ENCODE results near the gene RAB43.
"Not testable (repeated sequence)": the region's sequence is repeated elsewhere in the genome, so short reads cannot be mapped to it uniquely, and the experiment has no call there.

RAB43 gene

DNA sequence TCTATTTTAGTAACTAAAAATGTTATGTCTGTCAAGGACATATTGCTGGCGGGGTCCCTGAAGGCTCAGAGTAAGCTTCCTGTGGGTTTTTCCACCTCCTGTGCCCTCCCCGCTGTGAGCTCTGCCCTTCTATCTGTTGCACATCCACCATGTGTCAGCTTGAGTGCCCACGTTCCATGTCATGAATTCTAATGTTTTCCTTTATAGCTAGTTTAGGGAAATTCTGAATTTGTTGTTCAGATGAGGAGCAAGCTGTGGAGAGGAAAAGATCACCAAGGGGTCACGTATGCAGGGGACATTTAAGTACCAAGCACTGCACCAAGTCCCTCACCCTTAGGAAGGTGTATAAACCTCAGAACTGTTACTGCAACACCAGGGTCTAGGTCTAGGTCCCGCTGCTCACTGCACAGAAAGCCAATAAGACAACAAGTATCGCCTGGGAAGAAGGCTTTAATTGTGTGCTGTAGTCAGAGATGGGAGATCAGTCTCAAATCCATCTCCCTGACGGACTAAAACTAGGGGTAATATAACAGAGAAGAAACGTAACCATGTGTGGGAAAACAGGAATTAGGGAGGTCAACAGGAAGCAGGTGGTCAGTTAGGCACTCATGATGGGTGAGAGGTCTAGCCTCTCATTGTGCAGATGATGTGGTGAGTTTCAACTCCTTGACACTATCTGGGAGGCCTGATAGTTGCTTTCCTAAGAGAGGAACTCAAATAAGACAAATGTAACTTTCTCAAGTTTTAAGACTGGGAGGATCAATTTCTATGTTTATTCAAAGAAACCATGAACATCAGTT is 51.3 kb downstream of the RAB43 start:
- in situ Hi-C loops (cut with HindIII; ENCODE audit: low pct_unique_long_range_greater_than_20kb, low sequenced_read_pairs): no loop called here
- no peak for DNase-seq (ENCODE audit: low read depth in 1 of 2, low spot score in 1 of 2)
- no peak for TF ChIP-seq JUND (IDR thresholded peaks at IDR 0.05; ENCODE audit: low read depth)

GRCh38 chr3:129069313-129070085 is 52.1 kb downstream of the RAB43 start:
- DNase-seq (ENCODE audit: low read depth in 1 of 2, low spot score in 1 of 2); in situ Hi-C loops (cut with HindIII; ENCODE audit: low pct_unique_long_range_greater_than_20kb, low sequenced_read_pairs): not testable (repeated sequence)

DNA sequence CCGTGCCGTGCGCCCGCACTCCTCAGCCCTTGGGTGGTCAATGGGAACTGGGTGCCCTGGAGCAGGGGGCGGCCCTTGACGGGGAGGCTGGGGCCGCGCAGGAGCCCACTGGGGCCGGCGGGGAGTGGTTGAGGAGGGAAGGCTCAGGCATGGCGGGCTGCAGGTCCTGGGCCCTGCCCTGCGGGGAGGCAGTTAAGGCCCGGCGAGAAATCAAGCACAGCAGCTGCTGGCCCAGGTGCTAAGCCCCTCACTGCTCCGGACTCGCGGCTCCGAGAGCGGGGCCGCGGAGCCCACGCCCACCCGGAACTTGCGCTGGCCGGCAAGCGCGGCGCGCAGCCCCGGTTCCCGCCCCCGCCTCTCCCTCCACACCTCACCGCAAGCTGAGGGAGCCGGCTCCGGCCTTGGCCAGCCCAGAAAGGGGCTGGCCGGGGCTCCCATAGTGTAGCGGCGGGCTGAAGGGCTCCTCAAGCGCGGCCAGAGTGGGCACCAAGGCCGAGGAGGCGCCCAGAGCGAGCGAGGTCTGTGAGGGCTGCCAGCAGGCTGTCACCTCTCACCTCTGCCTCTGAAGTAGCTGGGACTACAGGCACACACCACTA is 53.2 kb downstream of the RAB43 start:
- DNase-seq (ENCODE audit: low read depth in 1 of 2, low spot score in 1 of 2): no peak
- no peak for TF ChIP-seq JUND (IDR thresholded peaks at IDR 0.05; ENCODE audit: low read depth)
- in situ Hi-C loops (cut with HindIII; ENCODE audit: low pct_unique_long_range_greater_than_20kb, low sequenced_read_pairs): no loop called here

- in situ Hi-C loops (cut with HindIII; ENCODE audit: low pct_unique_long_range_greater_than_20kb, low sequenced_read_pairs): not testable (repeated sequence)
- DNase-seq (ENCODE audit: low read depth in 1 of 2, low spot score in 1 of 2): peak in 1 of 2 experiments; percentile 51
Observed at GRCh38 chr3:129067719-129068118, 53.9 kb downstream of the RAB43 start.

DNA sequence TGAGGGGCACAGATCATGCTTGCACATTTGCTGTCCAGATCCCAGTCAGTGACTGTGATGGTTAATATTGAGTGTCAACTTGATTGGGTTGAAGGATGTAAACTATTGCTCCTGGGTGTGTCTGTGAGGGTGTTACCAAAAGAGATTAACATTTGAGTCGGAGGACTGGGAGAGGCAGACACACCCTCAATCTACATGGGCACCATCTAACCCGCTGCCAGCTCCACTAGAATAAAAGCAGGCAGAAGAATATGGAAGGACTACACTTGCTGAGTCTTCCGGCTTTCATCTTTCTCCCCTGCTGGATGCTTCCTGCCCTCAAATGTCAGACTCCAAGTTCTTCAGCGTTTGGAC is 55.9 kb downstream of the RAB43 start:
- in situ Hi-C loops (cut with HindIII; ENCODE audit: low pct_unique_long_range_greater_than_20kb, low sequenced_read_pairs): no loop called here
- DNase-seq (ENCODE audit: low read depth in 1 of 2, low spot score in 1 of 2): no peak
- no peak for TF ChIP-seq JUND (IDR thresholded peaks at IDR 0.05; ENCODE audit: low read depth)

DNA sequence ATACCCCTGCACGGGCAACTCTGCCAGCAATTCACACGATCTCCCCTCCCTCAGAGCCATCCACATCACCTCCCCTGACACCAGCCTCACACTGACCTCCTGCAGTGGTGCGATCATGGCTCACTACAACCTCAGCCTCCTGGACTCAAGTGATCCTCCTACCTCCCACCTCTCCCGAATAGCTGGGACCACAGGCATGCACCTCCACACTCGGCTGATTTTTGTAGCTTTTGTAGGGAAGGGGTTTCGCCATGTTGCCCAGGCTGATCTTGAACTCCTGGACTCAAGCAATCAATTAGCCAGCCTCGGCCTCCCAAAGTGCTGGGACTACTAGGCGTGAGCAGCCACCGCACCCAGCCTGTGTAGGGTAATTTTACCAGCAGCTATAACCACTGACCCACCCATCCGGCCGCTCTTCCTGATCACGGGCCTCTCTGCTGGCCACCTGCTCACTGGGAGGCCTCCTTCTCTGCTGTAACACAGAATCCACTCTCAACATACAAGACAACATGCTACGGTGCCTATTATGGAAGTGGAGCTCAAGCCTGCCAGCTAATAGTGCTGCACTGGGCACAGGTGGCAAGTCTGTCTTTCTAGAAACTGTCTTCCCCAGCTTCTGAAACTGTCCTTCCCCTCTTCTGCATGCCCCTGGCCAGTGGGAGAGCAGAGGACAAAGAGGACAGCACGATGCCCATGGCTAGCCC is 56.4 kb downstream of the RAB43 start:
- no peak for TF ChIP-seq JUND (IDR thresholded peaks at IDR 0.05; ENCODE audit: low read depth)
- DNase-seq (ENCODE audit: low read depth in 1 of 2, low spot score in 1 of 2): no peak
- in situ Hi-C loops (cut with HindIII; ENCODE audit: low pct_unique_long_range_greater_than_20kb, low sequenced_read_pairs): no loop called here

- in situ Hi-C loops (cut with HindIII; ENCODE audit: low pct_unique_long_range_greater_than_20kb, low sequenced_read_pairs): no loop called here
Observed at GRCh38 chr3:129063841-129064482, 57.6 kb downstream of the RAB43 start.

DNA sequence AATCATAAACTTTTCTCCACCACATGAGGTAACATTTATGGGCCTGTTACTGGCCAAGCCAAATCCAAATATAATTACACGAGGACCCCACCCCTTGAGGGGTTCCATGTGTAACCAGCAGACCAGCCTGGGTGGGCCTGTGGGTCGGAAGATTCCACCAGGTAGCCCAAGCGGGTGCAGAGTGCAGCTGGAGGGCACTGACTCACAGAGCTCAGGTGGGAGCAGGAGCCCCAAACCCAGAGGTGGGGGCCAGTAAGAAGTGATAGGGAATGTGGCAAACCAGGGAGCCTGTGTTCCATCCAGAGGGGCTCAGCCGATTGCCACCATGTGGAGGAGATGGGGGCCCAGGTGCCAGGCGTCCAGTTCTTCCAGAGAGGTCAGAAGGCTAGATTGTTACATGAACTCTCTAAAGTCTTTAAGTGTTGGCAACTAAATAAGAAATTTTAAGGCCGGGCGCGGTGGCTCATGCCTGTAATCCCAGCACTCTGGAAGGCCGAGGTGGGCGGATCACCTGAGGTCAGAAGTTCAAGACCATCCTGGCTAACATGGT is 58.4 kb downstream of the RAB43 start:
- in situ Hi-C loops (cut with HindIII; ENCODE audit: low pct_unique_long_range_greater_than_20kb, low sequenced_read_pairs): no loop called here
- no peak for DNase-seq (ENCODE audit: low read depth in 1 of 2, low spot score in 1 of 2)
- TF ChIP-seq JUND (IDR thresholded peaks at IDR 0.05; ENCODE audit: low read depth): no peak

More at GRCh38 chr3:129063841-129064482, 57.6 kb downstream of the RAB43 start:
- DNase-seq (ENCODE audit: low read depth in 1 of 2, low spot score in 1 of 2): no peak
- no peak for TF ChIP-seq JUND (IDR thresholded peaks at IDR 0.05; ENCODE audit: low read depth)

GRCh38 chr3:129061888-129062834 is 59.4 kb downstream of the RAB43 start:
- no peak for TF ChIP-seq JUND (IDR thresholded peaks at IDR 0.05; ENCODE audit: low read depth)
- no peak for DNase-seq (ENCODE audit: low read depth in 1 of 2, low spot score in 1 of 2)
- in situ Hi-C loops (cut with HindIII; ENCODE audit: low pct_unique_long_range_greater_than_20kb, low sequenced_read_pairs): no loop called here

DNA sequence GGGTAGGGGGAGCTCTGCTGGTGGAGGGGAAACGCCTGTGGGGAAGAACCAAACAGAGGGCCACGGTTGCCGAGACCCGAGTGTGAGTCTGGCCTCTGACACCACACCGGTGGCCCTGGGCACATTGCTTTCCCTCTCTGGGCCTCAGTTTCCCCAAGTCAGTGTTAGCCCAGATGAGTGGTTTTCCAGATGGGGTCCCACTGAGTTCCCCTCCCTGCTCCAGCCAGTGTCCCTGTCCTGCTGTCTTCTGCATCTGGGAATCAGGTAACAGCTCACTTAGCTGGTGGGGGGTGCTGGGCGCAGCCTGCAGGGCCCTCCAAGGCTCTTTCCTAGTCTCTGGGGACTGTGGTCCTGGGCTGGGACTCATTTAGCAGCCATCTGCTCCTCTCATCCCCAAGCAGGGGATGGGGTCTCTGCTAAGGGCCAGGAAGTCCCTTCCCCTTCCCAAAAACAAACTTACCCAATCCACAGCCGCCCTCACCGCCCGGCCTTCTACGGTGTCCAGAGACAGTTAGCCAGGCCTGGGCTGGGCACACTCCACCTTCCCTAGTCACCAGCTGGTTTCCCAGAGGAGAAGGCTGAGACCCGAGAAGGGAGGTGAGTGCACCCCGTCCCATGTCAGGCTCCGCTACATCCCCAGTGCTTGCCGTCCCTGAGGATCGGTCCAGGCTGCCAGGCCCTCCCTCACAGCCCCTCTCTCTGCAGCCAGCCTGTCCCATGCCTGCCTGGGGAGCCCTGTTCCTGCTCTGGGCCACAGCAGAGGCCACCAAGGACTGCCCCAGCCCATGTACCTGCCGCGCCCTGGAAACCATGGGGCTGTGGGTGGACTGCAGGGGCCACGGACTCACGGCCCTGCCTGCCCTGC is 60.3 kb downstream of the RAB43 start:
- in situ Hi-C loops (cut with HindIII; ENCODE audit: low pct_unique_long_range_greater_than_20kb, low sequenced_read_pairs): no loop called here
- DNase-seq (ENCODE audit: low read depth in 1 of 2, low spot score in 1 of 2): no peak
- TF ChIP-seq JUND (IDR thresholded peaks at IDR 0.05; ENCODE audit: low read depth): no peak
